ENCODE measurements around the gene NRCAM.

NRCAM gene

GRCh38 chr7:108236681-108237415 lies 219.4 kb downstream of the NRCAM start:
- no peak for DNase-seq

DNA sequence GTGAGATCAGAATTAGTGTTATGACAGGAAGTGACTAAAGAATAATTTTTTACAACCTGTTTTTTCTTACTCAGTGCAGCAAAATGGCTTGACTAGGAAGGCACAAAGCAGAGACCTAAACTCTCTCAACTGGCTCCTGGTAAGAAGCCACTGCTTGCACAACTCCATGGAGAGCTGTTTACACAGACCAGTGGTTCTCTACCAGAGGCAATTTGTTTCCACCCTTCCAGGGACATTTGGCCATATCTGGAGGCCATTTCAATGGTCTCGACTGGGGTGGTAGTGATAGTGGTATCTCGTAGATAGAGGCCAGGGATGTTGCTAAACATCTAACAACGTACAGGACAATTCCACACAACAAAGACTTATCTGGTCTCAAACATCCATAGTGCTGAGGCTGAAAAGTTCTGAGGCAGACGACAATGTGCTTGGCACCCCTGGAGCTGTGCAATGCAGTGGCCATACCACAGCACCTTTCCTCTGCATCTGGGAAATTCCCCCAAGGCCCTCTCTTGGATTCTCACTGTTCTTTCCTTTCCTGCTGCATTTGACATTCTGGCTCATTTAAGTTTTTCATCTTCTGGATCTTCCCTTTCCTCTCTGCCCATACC lies 220.7 kb downstream of the NRCAM start:
- DNase-seq: no peak

GRCh38 chr7:108234971-108235450 lies 221.2 kb downstream of the NRCAM start:
- DNase-seq: no peak

GRCh38 chr7:108234281-108234680 lies 222.0 kb downstream of the NRCAM start:
- DNase-seq: no peak

DNA sequence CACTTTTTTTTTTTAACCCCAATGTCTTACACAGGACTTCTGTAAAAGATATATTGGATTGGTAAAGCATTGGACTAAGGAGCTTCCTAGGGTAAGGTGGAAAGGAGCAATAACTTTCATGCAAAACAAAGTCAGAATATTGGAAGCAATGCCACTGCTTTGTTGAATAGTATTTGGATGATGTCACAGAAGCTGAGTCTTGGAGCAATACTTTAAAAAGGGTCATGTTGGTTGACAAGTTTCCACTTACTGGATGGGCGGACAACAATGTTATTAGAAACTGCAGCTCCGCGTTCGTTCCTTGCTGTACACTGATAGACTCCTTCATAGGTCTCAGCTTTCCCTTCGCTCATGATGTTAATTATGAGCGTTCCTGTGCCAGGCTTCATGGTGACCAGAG lies 224.2 kb downstream of the NRCAM start:
- no peak for DNase-seq

GRCh38 chr7:108231221-108231620 lies 225.0 kb downstream of the NRCAM start:
- DNase-seq: no peak

GRCh38 chr7:108227366-108227765 lies 228.9 kb downstream of the NRCAM start:
- no peak for DNase-seq

GRCh38 chr7:108226816-108227299 lies 229.4 kb downstream of the NRCAM start:
- DNase-seq: no peak

DNA sequence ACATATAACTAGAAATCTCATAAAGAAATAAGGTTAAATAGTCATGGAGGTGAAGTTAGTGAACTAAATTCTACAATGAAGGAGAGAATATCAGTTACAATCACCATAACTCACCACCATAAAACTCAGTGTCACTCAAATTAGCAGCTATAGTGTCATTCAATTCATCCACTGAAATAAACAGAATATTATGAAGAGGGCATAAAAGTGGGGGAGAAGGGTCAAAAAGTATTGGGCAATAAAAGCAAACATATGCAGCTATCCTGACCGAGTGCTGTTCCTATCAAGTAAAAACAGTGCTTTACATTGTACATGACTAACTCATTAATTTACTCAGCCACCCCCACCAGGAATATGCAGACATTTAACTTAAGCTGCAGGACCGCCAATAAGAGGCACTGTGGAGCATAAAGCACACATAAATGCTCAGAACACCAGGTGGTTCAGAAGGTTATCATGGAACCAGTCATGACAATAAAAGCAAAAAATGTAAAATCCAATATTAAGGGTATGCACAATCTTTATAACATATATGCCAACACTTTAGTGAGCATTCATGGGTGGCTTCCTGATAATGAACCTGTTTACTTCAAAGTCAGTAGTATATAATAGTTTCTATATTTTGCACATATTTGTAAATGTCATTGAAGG lies 230.6 kb downstream of the NRCAM start:
- no peak for DNase-seq

DNA sequence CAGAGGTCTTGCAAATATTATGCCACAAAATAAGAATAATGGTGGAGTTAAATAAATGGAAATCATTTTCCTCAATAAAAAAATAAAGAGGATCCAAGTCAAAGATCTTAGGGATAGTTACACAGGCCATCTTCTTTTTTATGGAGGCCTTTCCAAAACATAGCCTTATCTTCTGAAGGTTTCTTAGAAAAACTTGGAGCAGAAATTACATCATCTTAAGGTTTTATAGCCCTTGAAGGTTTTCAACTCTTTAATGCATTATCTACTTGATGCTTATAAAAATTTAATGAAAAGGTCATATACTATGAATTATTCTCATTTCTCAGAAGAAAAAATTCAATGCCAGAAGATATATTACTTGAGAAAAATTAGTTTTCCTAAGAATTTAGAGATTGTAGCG lies 231.8 kb downstream of the NRCAM start:
- no peak for DNase-seq

DNA sequence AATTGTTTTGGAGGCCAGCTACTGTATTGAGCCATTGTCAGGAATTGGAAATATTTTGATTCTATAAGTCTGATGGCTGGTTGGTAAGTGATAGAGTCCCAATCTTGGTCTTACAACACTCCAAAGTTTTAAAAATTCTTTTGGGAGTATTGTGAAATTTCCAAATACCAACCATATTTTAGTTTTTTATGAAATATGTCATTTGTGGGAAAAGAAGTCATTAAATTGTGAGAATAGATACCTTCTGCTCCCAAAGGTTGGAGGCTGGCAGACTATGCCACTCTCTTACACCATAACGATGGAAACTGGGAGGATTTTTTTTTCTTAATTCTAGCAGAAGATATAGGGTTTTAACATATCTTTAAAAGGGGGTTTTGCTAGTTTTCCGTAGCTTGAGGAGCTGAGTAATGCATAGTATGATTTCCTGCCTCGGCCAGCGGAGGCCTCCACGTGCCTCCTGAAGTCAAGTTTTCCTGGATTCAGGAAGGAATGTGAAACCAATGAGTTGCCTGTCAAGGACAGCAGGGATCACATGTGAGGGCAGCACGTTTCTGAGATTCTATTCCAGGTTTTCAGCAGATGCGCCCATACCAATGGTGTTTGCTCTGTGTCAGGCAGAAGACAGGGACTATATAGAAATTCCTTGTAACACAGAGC lies 233.9 kb downstream of the NRCAM start:
- DNase-seq: no peak

GRCh38 chr7:108211382-108212201 lies 244.6 kb downstream of the NRCAM start:
- DNase-seq: no peak

DNA sequence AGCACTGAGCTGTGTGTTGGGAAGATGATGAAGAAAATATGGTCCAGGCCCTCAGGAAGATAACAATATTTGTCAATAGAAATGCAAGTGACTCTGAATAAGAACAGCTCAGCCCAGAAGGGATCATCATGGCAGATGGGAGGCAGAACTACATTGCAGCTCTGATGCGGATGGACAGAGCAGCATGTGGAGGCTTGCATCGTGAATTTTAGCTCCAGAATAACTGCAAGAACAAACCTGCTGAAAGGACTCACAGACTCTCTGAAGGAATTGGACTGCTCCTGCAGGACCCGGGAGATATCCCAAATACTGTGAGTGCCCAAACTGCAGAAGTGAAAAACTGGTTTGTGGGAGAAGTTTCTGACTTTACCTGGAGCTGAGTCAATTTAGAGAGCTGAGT lies 245.4 kb downstream of the NRCAM start:
- DNase-seq: no peak

DNA sequence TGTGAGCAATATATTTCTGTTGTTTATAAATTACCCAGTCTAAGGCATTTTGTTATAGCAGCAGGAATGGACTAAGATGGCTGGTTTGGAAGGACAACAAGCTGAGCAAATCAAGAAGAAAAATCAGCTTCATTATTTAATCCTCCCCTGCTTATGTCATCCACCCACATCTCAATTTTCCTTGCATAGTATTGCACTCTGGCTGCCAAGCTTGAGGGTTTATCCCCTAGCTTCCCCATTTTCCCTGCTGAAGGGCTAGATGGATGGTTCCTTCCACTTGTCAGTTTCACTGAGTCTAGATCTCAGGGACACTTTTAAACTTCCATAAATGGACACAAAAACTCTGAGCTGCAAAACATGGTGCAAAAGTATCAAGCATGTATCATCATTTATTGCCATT lies 250.9 kb downstream of the NRCAM start:
- no peak for DNase-seq

DNA sequence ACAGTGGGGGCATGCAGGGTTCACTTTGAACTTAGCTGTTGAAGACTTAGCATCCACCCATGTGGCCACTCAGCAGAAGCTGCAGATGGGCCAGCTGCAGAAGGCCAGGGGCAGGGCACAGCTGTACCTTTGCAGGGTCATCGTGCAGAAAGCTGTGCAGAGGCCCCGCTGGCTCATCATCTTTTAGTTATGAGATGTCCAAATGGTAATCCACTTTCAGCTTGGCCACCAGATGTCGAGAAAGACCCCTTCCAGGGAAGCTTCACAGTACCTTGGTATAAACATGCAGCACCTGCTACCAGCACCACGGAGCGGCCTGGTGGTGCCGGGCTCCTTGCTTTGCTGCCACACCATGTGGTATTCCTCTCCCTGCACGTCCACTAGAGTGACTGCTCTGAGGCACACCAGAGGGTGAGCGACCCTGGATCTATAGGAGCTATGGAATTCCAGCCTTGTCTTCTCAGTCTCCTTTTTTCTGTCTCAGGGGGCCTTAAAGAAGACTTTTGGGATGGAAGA lies 251.9 kb downstream of the NRCAM start:
- DNase-seq: no peak

DNA sequence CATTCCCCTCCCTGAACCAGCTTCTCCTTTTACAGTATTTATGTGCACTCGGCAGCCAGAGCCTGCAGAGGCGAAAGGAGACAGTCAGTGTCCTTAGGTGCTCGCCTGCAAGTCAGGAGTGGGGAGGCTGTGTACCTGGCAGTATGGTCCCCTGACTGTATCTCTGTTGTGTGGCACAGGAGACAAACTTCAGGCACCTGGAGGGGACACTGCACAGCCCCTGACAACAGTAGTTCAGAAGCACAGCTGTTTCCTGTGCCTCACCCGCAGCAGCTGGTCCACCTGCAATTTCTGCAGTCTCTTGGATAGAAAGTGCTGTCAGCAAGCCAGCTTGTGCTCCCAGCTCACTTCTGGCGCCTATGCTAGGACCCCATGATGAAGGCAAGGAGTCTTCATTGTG lies 252.7 kb downstream of the NRCAM start:
- no peak for DNase-seq

GRCh38 chr7:108202743-108203142 lies 253.5 kb downstream of the NRCAM start:
- DNase-seq: no peak

DNA sequence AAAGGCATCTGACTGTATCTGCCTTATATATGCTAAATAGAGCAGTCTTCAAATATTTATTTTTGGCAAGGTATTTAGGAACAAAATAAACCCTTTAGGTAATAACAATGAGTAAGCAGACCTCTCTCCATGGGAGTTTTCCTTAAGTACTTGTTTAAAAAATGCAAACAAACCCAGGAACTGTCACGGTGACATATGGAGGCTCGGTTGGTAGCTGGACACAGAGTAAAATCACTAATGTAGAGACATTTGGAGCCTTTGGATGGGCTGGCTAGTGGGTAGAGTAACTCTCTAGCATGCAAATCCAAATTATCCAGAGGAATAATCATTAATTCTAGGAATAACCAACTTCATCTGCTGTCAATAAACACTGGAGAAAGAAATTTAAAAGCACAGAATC lies 254.5 kb downstream of the NRCAM start:
- DNase-seq: no peak

- no peak for DNase-seq
Observed at GRCh38 chr7:108200326-108200725, 255.9 kb downstream of the NRCAM start.

DNA sequence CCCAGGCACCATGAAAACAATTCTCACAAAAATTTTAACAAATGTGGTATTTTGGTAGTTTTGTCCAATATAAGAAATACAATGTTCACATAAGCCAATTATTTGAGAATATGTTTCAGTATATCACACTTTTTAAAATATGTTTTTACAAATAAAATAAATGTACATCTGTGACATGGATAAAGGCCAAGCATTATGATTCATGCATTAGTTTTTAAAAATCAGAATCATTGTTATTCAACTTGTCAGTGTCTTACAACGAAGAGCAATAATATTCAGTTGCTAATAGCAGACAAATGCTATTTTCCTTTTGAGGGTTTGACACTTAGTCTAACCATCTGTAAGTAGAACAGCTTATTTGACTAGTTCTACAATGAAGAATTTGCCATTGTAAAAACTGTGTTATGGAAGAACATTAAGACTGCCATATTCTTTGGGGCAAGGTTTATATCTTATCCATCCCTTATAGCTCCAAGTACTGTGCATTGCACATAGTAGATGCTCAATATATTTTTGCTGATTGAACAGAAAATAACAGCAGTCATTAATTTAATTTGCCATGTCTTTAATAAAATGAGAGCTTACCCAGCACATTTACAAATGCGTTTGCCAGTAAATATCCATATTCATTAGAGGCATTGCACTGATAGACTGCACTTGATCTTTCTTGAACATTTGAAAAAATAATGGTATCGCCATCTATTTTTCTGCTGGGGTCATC lies 258.7 kb downstream of the NRCAM start:
- no peak for DNase-seq

GRCh38 chr7:108196004-108196403 lies 260.2 kb downstream of the NRCAM start:
- DNase-seq: no peak

All from activated naive CD4-positive, alpha-beta T cell (primary cell).